ENCODE data around the gene ARFIP1. TPM values are rescaled to one million over a fixed set of nuclear protein-coding genes. Genes with fewer than 3 reads are reported as not detected.

Gene ARFIP1
- 11.6 TPM for total RNA-seq

GRCh38 chr4:152779513-152780266, at the start of gene ARFIP1, which contains the start of gene TIGD4:
TSS of gene ARFIP1 (plus strand) at chr4:152779954. CDS start at chr4:152829634, 49,680 bp downstream.
TSS of gene TIGD4 (minus strand) at chr4:152779730. CDS start at chr4:152771004, 8,726 bp downstream.
- DNase-seq (ENCODE audit: low spot score in 2 of 2), result peak; percentile 86 to 99
- Histone ChIP-seq H3K4me3 (peak within 1 kb of the TSS; percentile 79 to 81), H3K27me3 (no peaks in the 10 kb centered on the region), H3K27ac (peak within 1 kb of the TSS; percentile 84 to 88), H3K36me3 (no peaks in the 10 kb centered on the region), H3K9me3 (no peaks in the 10 kb centered on the region), H3K4me1 (peaks cover 0 to 6% of the 10 kb centered on the region in 2 donors)
- intact Hi-C loops (cut with DNase I), result loop anchor here (1.0 to 10.0 kb wide), 8 partner anchors 243 to 1773 kb away; partner anchors contain the start of genes FBXW7, GATB, PLRG1 and RPS3A
- peak in 1 of 3 experiments; percentile 32 for TF ChIP-seq CTCF (IDR thresholded peaks at IDR 0.05)

GRCh38 chr4:152731997-152732396, 47.8 kb upstream of the ARFIP1 start:
- no peak for TF ChIP-seq CTCF (IDR thresholded peaks at IDR 0.05)
- H3K4me1 ChIP-seq, result no peaks in the 10 kb centered on the region
- no peaks in the 10 kb centered on the region for H3K27me3 ChIP-seq
- H3K27ac ChIP-seq, result no peak overlapping the region
- H3K36me3 ChIP-seq, result no peaks in the 10 kb centered on the region
- intact Hi-C loops (cut with DNase I), result loop anchor here (10.0 kb wide), 1 partner anchor 237 kb away; no protein-coding TSS in a partner anchor
- no peaks in the 10 kb centered on the region for H3K9me3 ChIP-seq
- no peak overlapping the region for H3K4me3 ChIP-seq
- DNase-seq (ENCODE audit: low spot score in 2 of 2), result no peak

GRCh38 chr4:152734015-152734698, 45.6 kb upstream of the ARFIP1 start:
- no peak for DNase-seq (ENCODE audit: low spot score in 2 of 2)
- H3K36me3 ChIP-seq, result no peaks in the 10 kb centered on the region
- H3K27me3 ChIP-seq, result no peaks in the 10 kb centered on the region
- no peak overlapping the region for H3K27ac ChIP-seq
- no peaks in the 10 kb centered on the region for H3K4me1 ChIP-seq
- no peak for TF ChIP-seq CTCF (IDR thresholded peaks at IDR 0.05)
- H3K9me3 ChIP-seq, result no peaks in the 10 kb centered on the region
- intact Hi-C loops (cut with DNase I), result loop anchor here (10.0 kb wide), 1 partner anchor 239 kb away; no protein-coding TSS in a partner anchor
- H3K4me3 ChIP-seq, result no peak overlapping the region

- DNase-seq (ENCODE audit: low spot score in 2 of 2), result no peak
- TF ChIP-seq CTCF (IDR thresholded peaks at IDR 0.05), result no peak
- Histone ChIP-seq H3K36me3 (no peaks in the 10 kb centered on the region), H3K9me3 (no peaks in the 10 kb centered on the region), H3K4me3 (no peak overlapping the region), H3K27me3 (no peaks in the 10 kb centered on the region), H3K27ac (no peak overlapping the region), H3K4me1 (no peaks in the 10 kb centered on the region)
- intact Hi-C loops (cut with DNase I), result loop anchor here (10.0 kb wide), 1 partner anchor 240 kb away; no protein-coding TSS in a partner anchor
Measured at GRCh38 chr4:152734699-152735050, 45.1 kb upstream of the ARFIP1 start.

GRCh38 chr4:152735396-152735859, 44.3 kb upstream of the ARFIP1 start:
- Histone ChIP-seq H3K4me1 (no peaks in the 10 kb centered on the region), H3K27me3 (no peaks in the 10 kb centered on the region), H3K27ac (no peak overlapping the region), H3K9me3 (no peaks in the 10 kb centered on the region), H3K36me3 (no peaks in the 10 kb centered on the region), H3K4me3 (no peak overlapping the region)
- peak in 1 of 3 experiments; percentile 40 for TF ChIP-seq CTCF (IDR thresholded peaks at IDR 0.05)
- no peak for DNase-seq (ENCODE audit: low spot score in 2 of 2)
- intact Hi-C loops (cut with DNase I), result loop anchor here (10.0 kb wide), 1 partner anchor 241 kb away; no protein-coding TSS in a partner anchor
